GM13977 (cell line): ENCODE results near the gene AKAP8L.

Source experiments
- DNase-seq: peaks from one replicate; pipeline ENCODE4 v3.0.0; 2012; ENCODE audit warnings: low spot score
- in situ Hi-C: fragments of 300-500 bp; cut with MboI; formaldehyde crosslinking; loops from one replicate; pipeline ENCODE4 v1.12.0; 2022; ENCODE audit warnings: low sequenced_read_pairs, low pct_unique_long_range_greater_than_20kb, mixed read lengths, inconsistent platforms; ENCODE audit not compliant: unreplicated experiment
- TF ChIP-seq, protein P1 (sequence below): IDR thresholded peaks from 2 replicates; pipeline ENCODE4 v1.5.1; 2012; ENCODE audit warnings: mild to moderate bottlenecking, control low read depth; ENCODE audit not compliant: insufficient read depth; ENCODE audit errors: extremely low read depth, missing control alignments

Gene AKAP8L

DNA sequence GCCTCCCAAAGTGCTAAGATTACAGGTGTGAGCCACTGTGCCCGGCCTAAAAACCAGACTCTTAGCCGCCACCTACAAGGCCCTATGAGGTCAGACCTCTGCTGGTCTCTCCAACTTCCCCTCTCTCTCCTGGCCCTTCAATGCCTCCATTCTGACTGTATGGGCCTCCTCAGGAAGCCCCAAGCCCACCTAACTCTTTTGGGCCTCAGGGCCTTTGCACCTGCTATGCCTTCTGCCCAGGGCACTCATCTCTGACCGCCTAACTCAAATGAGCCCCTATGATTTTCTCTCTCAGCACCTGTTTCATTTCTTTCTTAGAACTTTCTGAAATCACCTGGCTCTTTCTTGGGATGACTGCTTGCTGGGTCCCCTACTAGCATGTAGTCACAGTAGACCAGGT is 24.5 kb upstream of the AKAP8L start:
- DNase-seq = no peak
- in situ Hi-C loops = no loop called here
- TF ChIP-seq, protein P1, sequence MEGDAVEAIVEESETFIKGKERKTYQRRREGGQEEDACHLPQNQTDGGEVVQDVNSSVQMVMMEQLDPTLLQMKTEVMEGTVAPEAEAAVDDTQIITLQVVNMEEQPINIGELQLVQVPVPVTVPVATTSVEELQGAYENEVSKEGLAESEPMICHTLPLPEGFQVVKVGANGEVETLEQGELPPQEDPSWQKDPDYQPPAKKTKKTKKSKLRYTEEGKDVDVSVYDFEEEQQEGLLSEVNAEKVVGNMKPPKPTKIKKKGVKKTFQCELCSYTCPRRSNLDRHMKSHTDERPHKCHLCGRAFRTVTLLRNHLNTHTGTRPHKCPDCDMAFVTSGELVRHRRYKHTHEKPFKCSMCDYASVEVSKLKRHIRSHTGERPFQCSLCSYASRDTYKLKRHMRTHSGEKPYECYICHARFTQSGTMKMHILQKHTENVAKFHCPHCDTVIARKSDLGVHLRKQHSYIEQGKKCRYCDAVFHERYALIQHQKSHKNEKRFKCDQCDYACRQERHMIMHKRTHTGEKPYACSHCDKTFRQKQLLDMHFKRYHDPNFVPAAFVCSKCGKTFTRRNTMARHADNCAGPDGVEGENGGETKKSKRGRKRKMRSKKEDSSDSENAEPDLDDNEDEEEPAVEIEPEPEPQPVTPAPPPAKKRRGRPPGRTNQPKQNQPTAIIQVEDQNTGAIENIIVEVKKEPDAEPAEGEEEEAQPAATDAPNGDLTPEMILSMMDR = no peak

DNA sequence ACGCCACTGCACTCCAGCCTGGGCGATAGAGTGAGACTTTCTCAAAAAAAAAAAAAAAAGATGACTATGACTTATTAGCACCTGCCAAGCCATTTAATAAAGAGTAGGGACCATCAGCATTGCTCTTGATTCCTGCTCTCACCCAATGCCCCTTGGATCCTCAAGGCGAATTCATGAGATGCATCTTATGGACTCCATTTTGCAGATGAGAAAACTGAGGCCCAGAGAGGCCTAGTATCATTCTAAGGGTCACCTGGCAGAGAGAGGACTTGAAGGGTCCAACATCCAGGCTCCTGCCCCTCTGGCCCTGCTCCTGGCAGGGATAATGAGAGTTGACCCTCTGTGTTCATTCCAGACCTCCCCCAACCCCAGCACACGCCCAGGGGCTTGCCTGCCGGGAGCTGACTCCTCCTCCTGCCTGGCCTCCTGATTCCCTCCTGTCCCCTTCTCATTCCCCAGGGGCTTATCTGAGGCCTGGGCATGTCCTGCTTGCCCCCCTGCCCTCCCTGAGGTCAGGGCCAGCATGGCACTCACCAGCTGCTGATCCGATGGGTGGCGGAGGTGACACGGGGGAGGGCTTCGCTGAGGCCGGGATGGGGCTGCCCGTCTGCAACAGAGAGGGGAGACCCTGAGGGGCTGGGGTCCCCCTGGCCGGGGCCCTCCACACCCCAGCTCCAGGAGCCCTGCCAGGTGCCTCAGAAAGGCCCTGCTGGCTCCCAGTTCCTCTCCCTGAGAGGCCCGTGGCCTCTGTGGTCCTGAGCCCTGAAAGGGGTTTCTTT is 23.5 kb upstream of the AKAP8L start:
- in situ Hi-C loops = no loop called here
- DNase-seq = no peak

DNA sequence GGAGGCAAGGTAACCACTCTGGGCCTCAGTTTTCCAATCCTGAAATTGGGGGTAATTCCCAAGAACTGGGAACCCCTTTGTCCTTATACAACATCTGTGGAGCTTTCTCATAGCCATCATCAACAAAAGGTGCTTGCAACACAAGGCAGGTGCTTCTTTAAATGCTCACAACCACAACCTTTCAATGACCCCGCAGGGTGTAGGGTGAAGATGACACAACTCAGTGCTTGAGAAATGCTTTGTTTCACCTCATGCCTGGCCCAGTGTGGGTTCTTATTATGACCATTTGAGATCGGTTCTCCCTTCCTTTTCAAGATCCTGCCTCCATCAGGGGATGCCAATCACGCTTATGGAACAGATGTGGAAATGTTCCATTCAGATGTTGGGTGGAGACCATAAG is 22.5 kb upstream of the AKAP8L start:
- peak; percentile 66 for DNase-seq
- in situ Hi-C loops = no loop called here

More for the DNA sequence above, 23.5 kb upstream of the AKAP8L start:
- TF ChIP-seq, protein P1 = no peak

DNA sequence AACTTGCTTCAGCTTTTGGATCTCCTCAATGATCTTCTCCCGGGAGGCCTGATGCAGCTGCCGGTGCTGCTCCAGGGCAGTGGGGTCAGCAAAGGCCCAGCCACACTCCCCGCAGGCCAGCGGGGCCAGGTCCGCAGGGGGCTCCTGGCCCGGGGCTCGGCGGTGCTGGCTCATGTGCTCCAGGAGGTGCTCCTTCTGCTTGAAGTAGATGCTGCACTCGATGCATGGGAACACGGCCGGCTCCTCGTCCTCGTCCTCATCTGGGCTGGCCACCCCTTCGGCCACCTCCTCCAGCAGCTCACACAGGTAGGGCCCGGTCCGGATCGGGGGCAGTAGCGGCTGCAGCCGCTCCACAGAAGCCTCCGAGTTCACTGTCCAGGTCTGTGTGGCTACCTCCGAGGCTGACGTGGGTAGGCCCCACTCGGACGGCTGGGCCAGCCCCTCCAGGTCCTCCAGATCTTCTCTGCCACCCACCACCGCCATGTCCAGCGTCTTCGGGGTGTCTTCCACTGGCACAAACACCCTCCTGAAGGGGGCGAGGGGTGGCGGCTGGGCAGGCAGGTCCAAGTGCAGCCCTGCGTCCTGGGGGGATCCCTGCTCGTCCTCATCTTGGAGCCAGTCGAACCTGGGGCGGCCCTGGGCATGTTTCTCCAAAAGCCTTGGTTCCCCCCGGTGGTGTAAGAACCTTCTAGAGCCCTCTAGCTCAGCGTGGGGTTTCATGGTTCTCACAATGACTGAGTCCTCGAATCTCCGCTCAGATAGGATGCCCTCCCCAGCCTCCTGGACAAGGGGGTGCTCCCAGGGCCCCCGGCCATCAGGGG is 21.2 kb upstream of the AKAP8L start:
- no peak for DNase-seq
- in situ Hi-C loops = no loop called here
- TF ChIP-seq, protein P1 = no peak

More for the DNA sequence above, 22.5 kb upstream of the AKAP8L start:
- TF ChIP-seq, protein P1 = no peak

DNA sequence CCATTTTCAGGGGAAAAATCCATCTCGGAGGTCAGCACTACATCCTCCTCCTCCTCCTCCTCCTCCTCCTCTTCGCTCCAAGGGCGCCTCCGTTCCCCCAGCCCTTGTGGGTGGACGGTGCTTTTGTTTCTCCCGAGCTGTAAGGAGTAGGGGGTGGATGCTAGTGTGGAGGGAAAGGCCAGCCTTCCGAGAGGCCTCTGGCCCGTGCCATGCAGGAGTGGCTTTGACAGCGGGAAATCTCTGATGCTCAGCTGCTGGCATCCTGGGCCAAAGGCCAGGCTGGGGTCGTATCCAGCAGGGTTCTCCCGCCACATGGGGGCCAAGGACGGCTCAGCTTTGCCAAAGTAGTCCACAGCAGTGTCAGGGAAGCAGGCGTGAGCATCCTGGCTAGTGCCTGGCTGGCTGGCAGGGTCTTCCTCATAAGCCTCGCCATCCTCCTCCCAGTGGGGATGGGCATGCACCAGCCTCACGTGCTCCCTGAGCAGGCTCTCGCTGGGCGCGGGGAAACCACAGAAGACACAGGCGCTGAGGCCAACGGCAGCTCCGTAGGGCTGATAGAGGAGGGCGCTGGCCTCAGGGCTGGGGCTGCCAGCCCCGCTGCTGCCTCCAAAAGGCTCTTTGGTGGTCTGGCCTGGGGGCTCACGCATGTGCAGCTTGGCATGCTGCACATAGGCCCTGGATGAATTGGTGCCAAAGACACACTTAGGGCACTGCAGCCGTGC is 20.5 kb upstream of the AKAP8L start:
- TF ChIP-seq, protein P1 = no peak
- no peak for DNase-seq
- in situ Hi-C loops = no loop called here

DNA sequence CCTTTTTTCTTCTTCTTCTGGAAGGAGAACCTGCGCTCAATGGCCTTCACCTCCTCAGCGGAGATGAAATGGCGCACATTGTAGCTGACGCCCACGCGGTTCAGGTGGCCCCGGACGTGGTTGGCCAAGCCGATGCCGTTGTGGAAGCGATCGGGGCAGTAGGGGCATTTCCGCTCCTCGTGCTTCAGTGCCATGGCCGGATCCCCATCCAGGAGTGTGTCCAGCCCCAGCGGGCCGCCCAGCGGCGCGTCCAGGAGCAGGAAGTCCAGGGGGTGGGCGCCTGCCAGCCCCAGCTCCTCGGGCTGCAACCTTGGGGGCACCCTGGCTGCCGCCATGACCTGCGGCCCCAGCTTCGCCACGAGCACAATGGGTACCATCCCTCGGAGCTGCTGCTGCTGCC is 19.8 kb upstream of the AKAP8L start:
- no peak for DNase-seq

More for the DNA sequence above, 19.8 kb upstream of the AKAP8L start:
- in situ Hi-C loops = no loop called here
- TF ChIP-seq, protein P1 = no peak
